GM12878 (cell line): Measurements from ENCODE around the gene ZWILCH. TPM values are rescaled to one million over a fixed set of nuclear protein-coding genes. Genes with fewer than 3 reads are reported as not detected.

Experiments used
- ATAC-seq: fragments of 200-7000 bp; cut with Tn5 transposase; 3 replicates; pipeline ENCODE4 v1.9.1; 2020; ENCODE audit warnings: mild to moderate bottlenecking, moderate library complexity
- BruUV-seq: library from RNA; stranded (reverse); fragments of 400-500 nt; replicated peaks from 2 replicates; lab custom pipeline; 2021; lab: Mats Ljungman, UMichigan
- CTCF ChIA-PET: fragments of 300-600 bp; sonication (Branson Sonifier 250); formaldehyde crosslinking; extraction: SDS; loops from one replicate; lab custom pipeline; 2021; ENCODE audit warnings: inconsistent platforms; lab: Yijun Ruan, JAX
- POLR2A ChIA-PET: fragments of 350-600 bp; formaldehyde crosslinking; extraction: SDS; loops from one replicate; lab custom pipeline; 2021; ENCODE audit warnings: inconsistent platforms; lab: Charles Lee
- RAD21 ChIA-PET: fragments of 300-600 bp; sonication (Branson Sonifier 250); formaldehyde crosslinking; loops from one replicate; lab custom pipeline; 2023; ENCODE audit warnings: antibody characterized with exemption; ENCODE audit not compliant: unreplicated experiment; lab: Charles Lee
- SMC1A ChIA-PET: fragments of 300-600 bp; sonication (Branson Sonifier 250); formaldehyde crosslinking; loops from one replicate; lab custom pipeline; 2023; ENCODE audit not compliant: unreplicated experiment, uncharacterized antibody; lab: Charles Lee
- DNase-seq: peaks from one replicate; pipeline ENCODE4 v3.0.0-alpha.2; 2011; ENCODE audit warnings: low read depth, low spot score
- FAIRE-seq: peaks from 3 replicates; lab custom pipeline; 2011; peaks lifted over from hg19 to GRCh38; lab: Jason Lieb, UNC
- H2AFZ ChIP-seq: 2 replicates; pipeline ENCODE4 v1.6.0; 2011; ENCODE audit warnings: low read depth, low read length, control low read depth; ENCODE audit not compliant: control insufficient read depth
- H3K27ac ChIP-seq: 2 replicates; pipeline ENCODE4 v1.5.1; 2011; ENCODE audit warnings: control low read depth; ENCODE audit not compliant: control insufficient read depth, insufficient read depth
- H3K27me3 ChIP-seq, 2 experiments: replicated peaks in 1 of 2; 2 replicates each; pipeline versions ENCODE4 v1.6.0 to v1.6.1; 2011; ENCODE audit warnings: low read length in 1 of 2; ENCODE audit not compliant: control insufficient read depth in 2 of 2, insufficient read depth in 2 of 2
- H3K36me3 ChIP-seq, 2 experiments: 2 replicates each; pipeline ENCODE4 v1.5.1; 2011; ENCODE audit warnings: low read length in 1 of 2; ENCODE audit not compliant: control insufficient read depth in 2 of 2, insufficient read depth in 2 of 2
- H3K4me1 ChIP-seq: 2 replicates; pipeline ENCODE4 v1.6.1; 2011; ENCODE audit warnings: mild to moderate bottlenecking, low read length, moderate library complexity, mixed read lengths; ENCODE audit not compliant: control insufficient read depth, insufficient read depth
- H3K4me2 ChIP-seq: 2 replicates; pipeline ENCODE4 v1.6.0; 2011; ENCODE audit warnings: control low read depth; ENCODE audit not compliant: control insufficient read depth, insufficient read depth
- H3K4me3 ChIP-seq: fragments of 200-600 bp; sonication (generic); 2 replicates; pipeline ENCODE4 v1.5.1; 2016
- H3K79me2 ChIP-seq: 2 replicates; pipeline ENCODE4 v1.6.0; 2011; ENCODE audit warnings: low read length; ENCODE audit not compliant: control insufficient read depth, insufficient read depth
- H3K9ac ChIP-seq: 2 replicates; pipeline ENCODE4 v1.8.0; 2011; ENCODE audit warnings: low read length, control low read depth, mixed read lengths; ENCODE audit not compliant: control insufficient read depth, insufficient read depth
- H3K9me3 ChIP-seq: replicated peaks from 3 replicates; pipeline ENCODE4 v1.5.1; 2011; ENCODE audit warnings: mild to moderate bottlenecking, low read length; ENCODE audit not compliant: control insufficient read depth, insufficient read depth
- H4K20me1 ChIP-seq: 2 replicates; pipeline ENCODE4 v1.6.0; 2011; ENCODE audit not compliant: control insufficient read depth, insufficient read depth
- BCL11A ChIP-seq: IDR thresholded peaks from 2 replicates; pipeline ENCODE4 v1.6.1; 2011; ENCODE audit warnings: low read depth, low read length
- CREB1 ChIP-seq: IDR thresholded peaks from 2 replicates; pipeline ENCODE4 v1.6.1; 2012; ENCODE audit warnings: low read depth, mild to moderate bottlenecking, inconsistent platforms
- GABPA ChIP-seq: IDR thresholded peaks from 2 replicates; pipeline ENCODE4 v1.6.1; 2014; ENCODE audit warnings: antibody characterized with exemption, low read depth, mild to moderate bottlenecking, inconsistent platforms
- HCFC1 ChIP-seq: fragments of 150-350 bp; IDR thresholded peaks from 2 replicates; pipeline ENCODE4 v1.6.1; 2014; ENCODE audit warnings: low read length
- KLF5 ChIP-seq: fragments of 450-650 bp; IDR thresholded peaks from 2 replicates; pipeline ENCODE4 v1.6.1; 2014; ENCODE audit warnings: mild to moderate bottlenecking; ENCODE audit not compliant: partially characterized antibody
- NFYB ChIP-seq: IDR thresholded peaks from 2 replicates; pipeline ENCODE4 v1.6.1; 2011; ENCODE audit warnings: low read depth, mild to moderate bottlenecking, low read length, improper control_type of control experiment, moderate library complexity; ENCODE audit not compliant: insufficient read depth
- RBBP5 ChIP-seq: fragments of 200-600 bp; sonication (generic); conservative IDR thresholded peaks from 2 replicates; pipeline ENCODE4 v1.6.1; 2016
- RUNX3 ChIP-seq: IDR thresholded peaks from 2 replicates; pipeline ENCODE4 v1.6.1; 2012; ENCODE audit warnings: low read length, inconsistent platforms
- SIX5 ChIP-seq: IDR thresholded peaks from 2 replicates; pipeline ENCODE4 v1.6.1; 2011; ENCODE audit warnings: mild to moderate bottlenecking, low read depth, low read length, moderate library complexity; ENCODE audit not compliant: severe bottlenecking
- SMAD1 ChIP-seq: fragments of 450-650 bp; IDR thresholded peaks from 2 replicates; pipeline ENCODE4 v1.6.1; 2018; ENCODE audit warnings: mild to moderate bottlenecking, low read depth; ENCODE audit not compliant: partially characterized antibody
- SMAD5 ChIP-seq: IDR thresholded peaks from 2 replicates; pipeline ENCODE4 v1.6.1; 2016; ENCODE audit warnings: antibody characterized with exemption, low read depth
- TARDBP ChIP-seq: IDR thresholded peaks from 2 replicates; pipeline ENCODE4 v1.6.1; 2016; ENCODE audit warnings: borderline replicate concordance
- ZNF207 ChIP-seq: fragments of 450-650 bp; IDR thresholded peaks from 2 replicates; pipeline ENCODE4 v1.6.1; 2014; ENCODE audit warnings: antibody characterized with exemption, mild to moderate bottlenecking, borderline replicate concordance
- ZNF274 ChIP-seq: IDR thresholded peaks from one replicate; pipeline ENCODE4 v1.8.0; 2011; ENCODE audit not compliant: insufficient read length, insufficient read depth
- ZSCAN29 ChIP-seq: fragments of 450-650 bp; IDR thresholded peaks from 2 replicates; pipeline ENCODE4 v1.6.1; 2017; ENCODE audit warnings: mild to moderate bottlenecking, moderate library complexity
- WGBS: methylation state at CpG from one replicate; pipeline ENCODE4 v1.1.6; 2016; ENCODE audit warnings: low lambda C conversion rate; ENCODE audit not compliant: insufficient replicate concordance, insufficient coverage; ENCODE audit errors: missing lambda C conversion rate; 5-methylcytosine and 5-hydroxymethylcytosine counted together
- in situ Hi-C: fragments of 300-500 bp; cut with MboI; formaldehyde crosslinking; loops from 9 replicates; pipeline ENCODE4 v1.14.3; 2018; ENCODE audit warnings: mixed read lengths
- intact Hi-C: fragments of 100-400 bp; cut with micrococcal nuclease; formaldehyde crosslinking; loops from one replicate; pipeline ENCODE4 v1.14.2; 2022; ENCODE audit not compliant: unreplicated experiment
- polyA plus RNA-seq, 11 experiments: library from polyadenylated mRNA; depleted of rRNA in 4 of 11; unstranded in 6 of 11; stranded (reverse) in 5 of 11; fragments of >200 nt; fragmentation: Nextera tagmentation in 4 of 11; fragmentation: Illumina TruSeq in 1 of 11; extraction: Ambion mirVana in 4 of 11; extraction: Trizol in 1 of 11; gene quantifications; 1 replicate in 1 of 11; 2 replicates in 10 of 11; pipeline versions ENCODE4 v1.2.1 to v1.2.3, GENCODE V29; 2011 to 2016; ENCODE audit warnings: inconsistent platforms in 2 of 11, missing spikeins in 2 of 11, low read depth in 1 of 11
- total RNA-seq, 4 experiments: library from RNA; depleted of rRNA in 3 of 4; stranded (reverse); fragments of >200 nt in 3 of 4; fragmentation: Illumina TruSeq in 1 of 4; extraction: Trizol in 1 of 4; gene quantifications; 2 replicates each; pipeline versions ENCODE4 v1.2.1 to v1.2.3, GENCODE V29; 2013 to 2021
- TF ChIP-seq, protein P1 (sequence below): fragments of 450-650 bp; IDR thresholded peaks from 2 replicates; pipeline ENCODE4 v1.6.1; 2017; ENCODE audit warnings: mild to moderate bottlenecking, moderate library complexity
- TF ChIP-seq, protein P2 (sequence below): IDR thresholded peaks from 2 replicates; pipeline ENCODE4 v1.6.1; 2011; ENCODE audit warnings: borderline replicate concordance, low read depth, mild to moderate bottlenecking, moderate library complexity, mixed read lengths, low read length; ENCODE audit not compliant: insufficient read depth; ENCODE audit errors: extremely low read length
- TF ChIP-seq, protein P3 (sequence below): IDR thresholded peaks from 2 replicates; pipeline ENCODE4 v1.6.1; 2011; ENCODE audit warnings: low read depth, low read length, improper control_type of control experiment, borderline replicate concordance
- TF ChIP-seq, protein P4 (sequence below): fragments of 150-350 bp; IDR thresholded peaks from 2 replicates; pipeline ENCODE4 v1.6.1; 2014; ENCODE audit warnings: mild to moderate bottlenecking, low read depth, low read length

The ZWILCH gene
- total and polyA plus RNA-seq, 10 of the 15 experiments (the other 5 are each of a cell fraction or from before 2014, with no cell fraction given) = 15.6 to 73.9 (median 32.4) TPM

GRCh38 chr15:66574596-66574950 is 69.4 kb downstream of the ZWILCH start:
- no peaks in the 10 kb centered on the region for H4K20me1 ChIP-seq
- ChIA-PET RAD21 (no interaction called here), POLR2A (no interaction called here), CTCF (interaction anchor here (0.8 to 1.7 kb wide), 2 partner anchors 9 to 11 kb away, joined by 3 to 5 read pairs; partner anchors contain the start of gene LCTL), SMC1A (no interaction called here)
- FAIRE-seq (no peak), DNase-seq (no peak), ATAC-seq (no peak)
- intact Hi-C loops = no loop called here
- no peak overlapping the region for H3K4me2 ChIP-seq
- H3K9ac ChIP-seq = no peak overlapping the region
- TF ChIP-seq RUNX3 (no peak), KLF5 (no peak), RBBP5 (no peak), HCFC1 (no peak), GABPA (no peak), NFYB (no peak), CREB1 (no peak), BCL11A (no peak), SMAD1 (no peak), TARDBP (no peak), ZSCAN29 (no peak), ZNF207 (no peak), SMAD5 (no peak), SIX5 (no peak), ZNF274 (no peak)
- TF ChIP-seq, protein P1, sequence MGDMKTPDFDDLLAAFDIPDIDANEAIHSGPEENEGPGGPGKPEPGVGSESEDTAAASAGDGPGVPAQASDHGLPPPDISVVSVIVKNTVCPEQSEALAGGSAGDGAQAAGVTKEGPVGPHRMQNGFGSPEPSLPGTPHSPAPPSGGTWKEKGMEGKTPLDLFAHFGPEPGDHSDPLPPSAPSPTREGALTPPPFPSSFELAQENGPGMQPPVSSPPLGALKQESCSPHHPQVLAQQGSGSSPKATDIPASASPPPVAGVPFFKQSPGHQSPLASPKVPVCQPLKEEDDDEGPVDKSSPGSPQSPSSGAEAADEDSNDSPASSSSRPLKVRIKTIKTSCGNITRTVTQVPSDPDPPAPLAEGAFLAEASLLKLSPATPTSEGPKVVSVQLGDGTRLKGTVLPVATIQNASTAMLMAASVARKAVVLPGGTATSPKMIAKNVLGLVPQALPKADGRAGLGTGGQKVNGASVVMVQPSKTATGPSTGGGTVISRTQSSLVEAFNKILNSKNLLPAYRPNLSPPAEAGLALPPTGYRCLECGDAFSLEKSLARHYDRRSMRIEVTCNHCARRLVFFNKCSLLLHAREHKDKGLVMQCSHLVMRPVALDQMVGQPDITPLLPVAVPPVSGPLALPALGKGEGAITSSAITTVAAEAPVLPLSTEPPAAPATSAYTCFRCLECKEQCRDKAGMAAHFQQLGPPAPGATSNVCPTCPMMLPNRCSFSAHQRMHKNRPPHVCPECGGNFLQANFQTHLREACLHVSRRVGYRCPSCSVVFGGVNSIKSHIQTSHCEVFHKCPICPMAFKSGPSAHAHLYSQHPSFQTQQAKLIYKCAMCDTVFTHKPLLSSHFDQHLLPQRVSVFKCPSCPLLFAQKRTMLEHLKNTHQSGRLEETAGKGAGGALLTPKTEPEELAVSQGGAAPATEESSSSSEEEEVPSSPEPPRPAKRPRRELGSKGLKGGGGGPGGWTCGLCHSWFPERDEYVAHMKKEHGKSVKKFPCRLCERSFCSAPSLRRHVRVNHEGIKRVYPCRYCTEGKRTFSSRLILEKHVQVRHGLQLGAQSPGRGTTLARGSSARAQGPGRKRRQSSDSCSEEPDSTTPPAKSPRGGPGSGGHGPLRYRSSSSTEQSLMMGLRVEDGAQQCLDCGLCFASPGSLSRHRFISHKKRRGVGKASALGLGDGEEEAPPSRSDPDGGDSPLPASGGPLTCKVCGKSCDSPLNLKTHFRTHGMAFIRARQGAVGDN = no peak
- TF ChIP-seq, protein P2, sequence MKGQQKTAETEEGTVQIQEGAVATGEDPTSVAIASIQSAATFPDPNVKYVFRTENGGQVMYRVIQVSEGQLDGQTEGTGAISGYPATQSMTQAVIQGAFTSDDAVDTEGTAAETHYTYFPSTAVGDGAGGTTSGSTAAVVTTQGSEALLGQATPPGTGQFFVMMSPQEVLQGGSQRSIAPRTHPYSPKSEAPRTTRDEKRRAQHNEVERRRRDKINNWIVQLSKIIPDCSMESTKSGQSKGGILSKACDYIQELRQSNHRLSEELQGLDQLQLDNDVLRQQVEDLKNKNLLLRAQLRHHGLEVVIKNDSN = no peak
- TF ChIP-seq, protein P3, sequence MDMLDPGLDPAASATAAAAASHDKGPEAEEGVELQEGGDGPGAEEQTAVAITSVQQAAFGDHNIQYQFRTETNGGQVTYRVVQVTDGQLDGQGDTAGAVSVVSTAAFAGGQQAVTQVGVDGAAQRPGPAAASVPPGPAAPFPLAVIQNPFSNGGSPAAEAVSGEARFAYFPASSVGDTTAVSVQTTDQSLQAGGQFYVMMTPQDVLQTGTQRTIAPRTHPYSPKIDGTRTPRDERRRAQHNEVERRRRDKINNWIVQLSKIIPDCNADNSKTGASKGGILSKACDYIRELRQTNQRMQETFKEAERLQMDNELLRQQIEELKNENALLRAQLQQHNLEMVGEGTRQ = no peak
- TF ChIP-seq, protein P4, sequence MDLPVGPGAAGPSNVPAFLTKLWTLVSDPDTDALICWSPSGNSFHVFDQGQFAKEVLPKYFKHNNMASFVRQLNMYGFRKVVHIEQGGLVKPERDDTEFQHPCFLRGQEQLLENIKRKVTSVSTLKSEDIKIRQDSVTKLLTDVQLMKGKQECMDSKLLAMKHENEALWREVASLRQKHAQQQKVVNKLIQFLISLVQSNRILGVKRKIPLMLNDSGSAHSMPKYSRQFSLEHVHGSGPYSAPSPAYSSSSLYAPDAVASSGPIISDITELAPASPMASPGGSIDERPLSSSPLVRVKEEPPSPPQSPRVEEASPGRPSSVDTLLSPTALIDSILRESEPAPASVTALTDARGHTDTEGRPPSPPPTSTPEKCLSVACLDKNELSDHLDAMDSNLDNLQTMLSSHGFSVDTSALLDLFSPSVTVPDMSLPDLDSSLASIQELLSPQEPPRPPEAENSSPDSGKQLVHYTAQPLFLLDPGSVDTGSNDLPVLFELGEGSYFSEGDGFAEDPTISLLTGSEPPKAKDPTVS = no peak
- no peak overlapping the region for H3K4me3 ChIP-seq
- H3K27ac ChIP-seq = no peak overlapping the region
- H3K36me3 ChIP-seq = no peaks in the 10 kb centered on the region
- WGBS = 100% methylated on average over 2 of the region's 2 CpGs
- no TSS peak for BruUV-seq
- no peaks in the 10 kb centered on the region for H3K9me3 ChIP-seq
- in situ Hi-C loops = no loop called here
- H3K27me3 ChIP-seq = no peaks in the 10 kb centered on the region
- 0 out of 2 replicates have a peak, but pooled peaks cover 4% of the 10 kb centered on the region for H3K4me1 ChIP-seq
- H2AFZ ChIP-seq = no peak overlapping the region
- no peaks in the 10 kb centered on the region for H3K79me2 ChIP-seq
